Thymus (tissue), 11 donors: ENCODE results near the gene MPHOSPH8. TPM values are rescaled to one million over a fixed set of nuclear protein-coding genes. Genes with fewer than 3 reads are reported as not detected.

Experiments
- DNase-seq, 9 donors: peaks; one replicate each; pipeline ENCODE4 v3.0.0-alpha.2; 2013; ENCODE audit warnings: low spot score in 9 of 9, low read depth in 6 of 9, missing footprints in 1 of 9
- H3K27ac ChIP-seq, 2 donors: one replicate each; pipeline ENCODE4 v1.5.1; 2013; ENCODE audit warnings: control low read depth in 1 of 2, low read depth in 1 of 2, low read length in 1 of 2, mild to moderate bottlenecking in 1 of 2, moderate library complexity in 1 of 2
- H3K27me3 ChIP-seq, 2 donors: one replicate each; pipeline ENCODE4 v1.5.1; 2013; ENCODE audit warnings: low read length in 1 of 2; ENCODE audit not compliant: control insufficient read depth in 2 of 2, insufficient read depth in 1 of 2
- H3K36me3 ChIP-seq, 2 donors: one replicate each; pipeline ENCODE4 v1.5.1; 2013; ENCODE audit warnings: low read length in 1 of 2, mild to moderate bottlenecking in 1 of 2, moderate library complexity in 1 of 2; ENCODE audit not compliant: control insufficient read depth in 2 of 2, insufficient read depth in 2 of 2
- H3K4me1 ChIP-seq, 2 donors: one replicate each; pipeline ENCODE4 v1.5.1; 2013; ENCODE audit warnings: low read length in 2 of 2; ENCODE audit not compliant: control insufficient read depth in 2 of 2, insufficient read depth in 2 of 2
- H3K4me3 ChIP-seq, 2 donors: one replicate each; pipeline ENCODE4 v1.5.1; 2013; ENCODE audit warnings: low read length in 2 of 2, control low read depth in 1 of 2, mild to moderate bottlenecking in 1 of 2
- H3K9me3 ChIP-seq, 2 donors: one replicate each; pipeline ENCODE4 v1.5.1; 2013; ENCODE audit warnings: low read length in 1 of 2, mild to moderate bottlenecking in 1 of 2; ENCODE audit not compliant: control insufficient read depth in 2 of 2, insufficient read depth in 1 of 2
- WGBS: extraction: QIAGEN DNeasy Blood & Tissue Kit; methylation state at CpG from one replicate; pipeline ENCODE4 v1.1.7; 2013; 5-methylcytosine and 5-hydroxymethylcytosine counted together
- polyA plus RNA-seq: library from polyadenylated mRNA; stranded (reverse); fragments of 200-250 nt; gene quantifications from one replicate; pipeline ENCODE4 v1.2.3, GENCODE V29; 2013
- total RNA-seq: library from RNA; stranded (reverse); fragments of 120-200 nt; gene quantifications from one replicate; pipeline ENCODE4 v1.2.4, GENCODE V29; 2013
- donor health status: healthy.

MPHOSPH8 gene
- total and polyA plus RNA-seq, 2 donors = 17.4 to 37.6 TPM

GRCh38 chr13:19650742-19651141 is 17.3 kb downstream of the MPHOSPH8 start:
- Histone ChIP-seq H3K27ac (no peak overlapping the region), H3K4me1 (no peaks in the 10 kb centered on the region), H3K9me3 (no peaks in the 10 kb centered on the region), H3K4me3 (no peak overlapping the region), H3K36me3 (peaks cover 29 to 37% of the 10 kb centered on the region in 2 donors), H3K27me3 (no peaks in the 10 kb centered on the region)
- DNase-seq = no peak
- WGBS = 96% methylated on average over 4 of the region's 4 CpGs

GRCh38 chr13:19657872-19658591 is 24.6 kb downstream of the MPHOSPH8 start:
- H3K36me3 ChIP-seq = peaks cover 17 to 35% of the 10 kb centered on the region in 2 donors

GRCh38 chr13:19658831-19659230 is 25.4 kb downstream of the MPHOSPH8 start:
- DNase-seq = no peak
- no peaks in the 10 kb centered on the region for H3K9me3 ChIP-seq
- H3K36me3 ChIP-seq = peaks cover 21 to 43% of the 10 kb centered on the region in 2 donors
- no peaks in the 10 kb centered on the region for H3K4me1 ChIP-seq
- no peaks in the 10 kb centered on the region for H3K27me3 ChIP-seq
- no peak overlapping the region for H3K27ac ChIP-seq
- H3K4me3 ChIP-seq = no peak overlapping the region

More at GRCh38 chr13:19657872-19658591, 24.6 kb downstream of the MPHOSPH8 start:
- WGBS = 69% methylated on average over 4 of the region's 4 CpGs
- Histone ChIP-seq H3K9me3 (no peaks in the 10 kb centered on the region), H3K4me1 (no peaks in the 10 kb centered on the region), H3K4me3 (no peak overlapping the region), H3K27me3 (no peaks in the 10 kb centered on the region), H3K27ac (no peak overlapping the region)
- no peak for DNase-seq

GRCh38 chr13:19661126-19661525 is 27.7 kb downstream of the MPHOSPH8 start:
- 92% methylated on average over 2 of the region's 2 CpGs for WGBS
- Histone ChIP-seq H3K36me3 (peaks cover 29 to 51% of the 10 kb centered on the region in 2 donors), H3K27me3 (no peaks in the 10 kb centered on the region), H3K4me1 (no peaks in the 10 kb centered on the region), H3K4me3 (no peak overlapping the region), H3K9me3 (no peaks in the 10 kb centered on the region), H3K27ac (no peak overlapping the region)
- no peak for DNase-seq

- no peaks in the 10 kb centered on the region for H3K4me1 ChIP-seq
- no peaks in the 10 kb centered on the region for H3K27me3 ChIP-seq
- no peaks in the 10 kb centered on the region for H3K9me3 ChIP-seq
- peaks cover 34 to 56% of the 10 kb centered on the region in 2 donors for H3K36me3 ChIP-seq
- DNase-seq = no peak
- H3K27ac ChIP-seq = no peak overlapping the region
- 97% methylated on average over 15 of the region's 15 CpGs for WGBS
- H3K4me3 ChIP-seq = no peak overlapping the region
Observed at GRCh38 chr13:19661561-19661960, 28.1 kb downstream of the MPHOSPH8 start.

GRCh38 chr13:19663416-19663979 is 30.0 kb downstream of the MPHOSPH8 start:
- 94% methylated on average over 13 of the region's 13 CpGs for WGBS
- Histone ChIP-seq H3K27ac (no peak overlapping the region), H3K27me3 (no peaks in the 10 kb centered on the region), H3K36me3 (peaks cover 49 to 72% of the 10 kb centered on the region in 2 donors), H3K9me3 (no peaks in the 10 kb centered on the region), H3K4me1 (no peaks in the 10 kb centered on the region), H3K4me3 (no peak overlapping the region)
- DNase-seq = no peak

- WGBS = 93% methylated on average over 14 of the region's 14 CpGs
Observed at GRCh38 chr13:19664481-19665230, 31.2 kb downstream of the MPHOSPH8 start.

GRCh38 chr13:19665427-19665859 is 32.0 kb downstream of the MPHOSPH8 start:
- no peak overlapping the region for H3K4me3 ChIP-seq
- no peak for DNase-seq
- H3K4me1 ChIP-seq = no peaks in the 10 kb centered on the region
- H3K27me3 ChIP-seq = no peaks in the 10 kb centered on the region
- H3K36me3 ChIP-seq = peaks cover 63 to 80% of the 10 kb centered on the region in 2 donors
- no peaks in the 10 kb centered on the region for H3K9me3 ChIP-seq
- WGBS = 99% methylated on average over 14 of the region's 14 CpGs
- H3K27ac ChIP-seq = no peak overlapping the region

More at GRCh38 chr13:19664481-19665230, 31.2 kb downstream of the MPHOSPH8 start:
- no peak overlapping the region for H3K27ac ChIP-seq
- no peaks in the 10 kb centered on the region for H3K27me3 ChIP-seq
- H3K9me3 ChIP-seq = no peaks in the 10 kb centered on the region
- no peak for DNase-seq
- H3K4me3 ChIP-seq = no peak overlapping the region
- peaks cover 58 to 76% of the 10 kb centered on the region in 2 donors for H3K36me3 ChIP-seq
- H3K4me1 ChIP-seq = no peaks in the 10 kb centered on the region

- Histone ChIP-seq H3K4me3 (no peak overlapping the region), H3K27ac (no peak overlapping the region), H3K27me3 (no peaks in the 10 kb centered on the region), H3K4me1 (no peaks in the 10 kb centered on the region), H3K36me3 (peaks cover 70 to 71% of the 10 kb centered on the region in 2 donors), H3K9me3 (no peaks in the 10 kb centered on the region)
- WGBS = 98% methylated on average over 9 of the region's 9 CpGs
- no peak for DNase-seq
Observed at GRCh38 chr13:19668778-19669177, 35.3 kb downstream of the MPHOSPH8 start.
